ES-I3 (cell line): Measurements from ENCODE around the gene LRMDA.

Experiments used
- H3K36me3 ChIP-seq: 2 replicates; pipeline ENCODE4 v1.6.1; 2013; ENCODE audit warnings: mild to moderate bottlenecking, low read length, control low read depth, moderate library complexity; ENCODE audit not compliant: insufficient read depth
- H3K4me1 ChIP-seq: 2 replicates; pipeline ENCODE4 v1.6.1; 2013; ENCODE audit warnings: mild to moderate bottlenecking, control low read depth, low read length; ENCODE audit not compliant: insufficient read depth
- H3K9ac ChIP-seq: 2 replicates; pipeline ENCODE4 v1.6.1; 2013; ENCODE audit warnings: low read depth, mild to moderate bottlenecking, low read length, moderate library complexity
- H3K9me3 ChIP-seq: 2 replicates; pipeline ENCODE4 v1.6.1; 2013; ENCODE audit warnings: mild to moderate bottlenecking, low read length, moderate library complexity; ENCODE audit not compliant: control insufficient read depth, insufficient read depth

The LRMDA gene

GRCh38 chr10:75431180-75432111, at the start of gene LRMDA:
Gene LRMDA, plus strand, starts transcription at chr10:75431624.
- no peaks in the 10 kb centered on the region for H3K36me3 ChIP-seq
- H3K9ac ChIP-seq, result peak within 1 kb of the TSS; percentile 60; the same call in 1 of the 2 replicates
- peaks cover 20% of the 10 kb centered on the region for H3K4me1 ChIP-seq

GRCh38 chr10:75386128-75386527, 45.3 kb upstream of the LRMDA start:
- no peaks in the 10 kb centered on the region for H3K36me3 ChIP-seq
- H3K9ac ChIP-seq, result no peak overlapping the region
- H3K4me1 ChIP-seq, result no peaks in the 10 kb centered on the region
- H3K9me3 ChIP-seq, result no peaks in the 10 kb centered on the region; the same call in 1 of the 2 replicates

More at GRCh38 chr10:75431180-75432111, at the start of gene LRMDA:
- H3K9me3 ChIP-seq, result no peaks in the 10 kb centered on the region

DNA sequence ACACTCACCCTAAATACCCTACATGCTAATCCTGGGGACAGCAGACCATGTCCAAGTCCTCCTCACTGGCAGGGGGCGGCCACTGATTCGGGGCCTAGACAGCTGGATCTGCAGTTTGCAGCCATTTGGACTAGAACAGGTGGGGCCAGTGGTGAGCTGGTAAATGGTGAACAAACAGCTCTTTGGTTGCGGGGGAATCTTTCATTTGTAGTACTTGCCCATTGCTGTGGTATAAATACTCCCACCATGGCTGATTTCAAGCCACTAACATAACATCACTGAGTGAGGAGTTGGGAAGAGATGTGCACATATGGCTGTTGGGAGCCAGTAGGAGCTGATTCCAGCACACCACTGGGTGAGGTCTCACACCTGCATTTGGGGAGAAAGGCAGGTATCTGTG, 43.3 kb upstream of the LRMDA start:
- Histone ChIP-seq H3K9ac (no peak overlapping the region), H3K36me3 (no peaks in the 10 kb centered on the region), H3K4me1 (no peaks in the 10 kb centered on the region), H3K9me3 (no peaks in the 10 kb centered on the region; the same call in 1 of the 2 replicates)

GRCh38 chr10:75390178-75390577, 41.2 kb upstream of the LRMDA start:
- Histone ChIP-seq H3K9ac (no peak overlapping the region), H3K36me3 (no peaks in the 10 kb centered on the region), H3K4me1 (no peaks in the 10 kb centered on the region), H3K9me3 (no peaks in the 10 kb centered on the region; the same call in 1 of the 2 replicates)

DNA sequence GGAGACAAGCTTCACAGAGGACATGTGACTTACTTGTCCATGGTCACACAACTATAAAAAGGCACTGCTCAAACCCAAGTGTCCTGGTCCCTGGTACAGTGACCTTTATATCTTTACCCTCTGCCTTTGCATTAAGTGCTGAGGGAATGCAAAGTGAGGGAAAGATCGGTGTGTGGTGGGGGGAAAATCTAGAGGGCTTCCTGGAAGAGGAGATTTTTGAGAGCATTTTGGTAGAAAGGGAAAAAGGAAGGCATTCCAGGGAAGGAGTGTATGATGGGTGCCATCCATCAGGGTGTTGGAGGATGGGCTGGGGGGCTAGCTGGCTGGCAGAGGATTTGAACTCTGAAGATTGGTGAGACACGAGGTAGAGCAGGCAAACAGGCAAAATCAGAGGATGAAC, 39.2 kb upstream of the LRMDA start:
- Histone ChIP-seq H3K36me3 (no peaks in the 10 kb centered on the region), H3K4me1 (no peaks in the 10 kb centered on the region), H3K9me3 (no peaks in the 10 kb centered on the region), H3K9ac (no peak overlapping the region)

DNA sequence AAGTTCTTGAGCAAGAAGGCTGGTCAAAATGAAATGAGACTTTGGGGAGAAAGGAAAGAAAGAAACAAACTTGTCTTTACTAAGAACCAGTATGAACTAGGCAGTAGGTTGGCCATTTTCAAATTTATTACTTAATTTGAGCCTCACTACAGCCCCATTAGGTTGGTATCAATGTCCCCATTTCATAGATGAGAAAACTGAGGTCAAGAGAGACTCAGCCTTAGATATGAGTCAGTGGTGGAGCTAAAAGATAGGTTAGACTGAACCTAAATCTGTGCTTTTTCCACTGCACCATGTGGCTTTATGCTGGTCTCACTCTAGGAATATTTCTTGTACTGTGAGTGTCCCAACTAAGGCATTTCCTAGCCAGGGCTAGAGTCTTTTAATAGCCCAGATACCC, 38.7 kb upstream of the LRMDA start:
- Histone ChIP-seq H3K9me3 (no peaks in the 10 kb centered on the region), H3K36me3 (no peaks in the 10 kb centered on the region), H3K9ac (no peak overlapping the region), H3K4me1 (no peaks in the 10 kb centered on the region)

DNA sequence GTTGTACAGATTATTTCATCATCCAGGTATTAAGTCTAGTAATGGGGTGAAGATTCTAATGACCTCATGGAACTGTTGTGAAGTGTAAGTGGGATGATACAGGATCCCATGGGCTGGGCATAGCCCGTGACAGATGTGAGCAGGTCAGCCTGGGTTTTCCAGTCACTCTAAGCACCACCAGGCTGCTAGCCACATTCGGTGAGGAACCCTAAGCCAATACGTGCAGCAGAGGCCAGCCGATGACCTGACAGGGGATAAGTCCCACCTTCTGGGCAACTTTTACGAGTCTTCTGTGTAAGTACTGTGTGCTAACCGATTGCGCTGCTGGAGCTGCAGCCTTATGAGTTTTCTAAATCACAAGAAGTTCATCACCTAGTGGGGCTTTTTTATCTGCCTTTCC, 37.2 kb upstream of the LRMDA start:
- Histone ChIP-seq H3K9ac (no peak overlapping the region), H3K4me1 (no peaks in the 10 kb centered on the region), H3K9me3 (no peaks in the 10 kb centered on the region), H3K36me3 (no peaks in the 10 kb centered on the region)

DNA sequence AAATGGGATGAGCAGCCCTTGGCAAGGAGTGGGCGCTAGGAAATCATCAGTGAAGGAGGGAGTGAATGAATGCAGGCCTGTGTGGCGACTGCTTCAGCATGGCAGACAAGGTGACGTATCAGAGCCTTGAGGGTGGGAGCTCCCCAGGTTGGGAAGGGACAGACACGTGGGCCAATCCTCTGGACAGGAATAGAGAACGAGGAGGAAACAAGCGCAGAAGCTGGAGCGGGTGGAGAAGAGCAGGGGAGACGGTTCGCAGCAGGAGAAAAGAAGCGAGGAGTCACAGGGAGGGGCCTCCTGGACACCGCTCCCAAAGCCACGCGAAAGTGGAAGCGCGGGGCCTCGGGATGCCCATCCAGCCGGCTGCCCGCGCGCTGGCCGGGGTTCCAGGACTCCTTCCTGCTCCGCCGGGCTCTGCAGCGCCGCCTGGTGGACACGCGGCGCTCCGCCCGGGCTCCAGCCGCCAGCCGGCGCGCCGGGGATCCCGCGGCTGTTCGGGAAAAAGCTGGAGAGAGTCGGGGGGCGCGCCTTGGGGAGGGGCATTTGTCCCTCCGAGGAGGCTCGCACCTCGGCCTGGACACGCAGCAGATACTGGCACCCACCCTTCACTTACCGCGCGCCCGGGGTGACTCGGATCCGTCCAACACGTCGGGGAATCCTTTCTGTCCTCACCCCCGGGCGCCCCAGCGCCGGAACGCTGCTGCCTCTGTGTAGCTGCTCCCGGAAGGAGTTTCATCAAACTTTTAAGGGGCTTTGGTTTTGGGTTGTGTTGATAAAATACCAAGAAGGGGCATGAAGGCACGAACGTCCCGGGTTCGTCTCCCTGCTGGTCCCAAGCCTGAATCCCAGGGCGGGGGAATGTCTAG, 36.1 kb upstream of the LRMDA start:
- no peaks in the 10 kb centered on the region for H3K4me1 ChIP-seq
- peak overlapping the region; percentile 52; the same call in 1 of the 2 replicates for H3K9ac ChIP-seq
- no peaks in the 10 kb centered on the region for H3K9me3 ChIP-seq
- H3K36me3 ChIP-seq, result no peaks in the 10 kb centered on the region

DNA sequence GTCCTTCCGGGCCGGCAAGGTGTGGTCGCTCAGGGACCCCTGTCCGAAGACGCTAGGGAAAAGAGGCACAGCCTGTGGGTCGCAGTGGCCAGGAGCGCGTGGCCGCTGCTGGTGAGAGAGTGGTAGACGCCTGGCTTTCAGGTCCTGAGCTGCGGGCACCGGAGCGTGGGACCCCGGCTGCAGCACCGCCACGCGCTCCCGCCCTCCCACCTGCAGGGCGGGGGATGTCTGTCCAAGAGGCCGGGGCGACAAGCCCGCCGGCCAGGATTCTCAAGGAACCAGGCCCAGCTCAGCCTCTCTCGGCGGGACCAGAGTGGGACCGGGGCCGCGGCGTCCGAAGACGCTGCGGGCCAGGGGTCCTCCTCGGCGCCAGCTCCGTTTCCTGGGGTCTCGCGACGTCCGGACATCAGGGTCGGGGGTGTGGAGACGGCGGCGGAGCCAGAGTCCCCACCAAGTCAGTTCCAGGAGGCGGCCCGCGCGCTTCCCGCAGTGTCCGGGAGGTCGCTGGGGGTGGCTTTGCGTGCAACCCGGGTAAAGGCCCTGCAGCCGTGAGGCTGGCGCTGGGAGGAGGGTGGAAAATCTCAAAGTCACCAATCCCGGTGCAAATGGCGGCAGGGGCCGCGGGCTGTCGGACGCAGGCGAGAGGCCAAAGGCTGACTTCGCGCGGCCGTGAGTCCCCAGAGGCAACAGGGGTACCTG, 35.3 kb upstream of the LRMDA start:
- no peaks in the 10 kb centered on the region for H3K9me3 ChIP-seq
- no peaks in the 10 kb centered on the region for H3K36me3 ChIP-seq
- peak overlapping the region; percentile 52 for H3K9ac ChIP-seq
- H3K4me1 ChIP-seq, result no peaks in the 10 kb centered on the region

- Histone ChIP-seq H3K36me3 (no peaks in the 10 kb centered on the region), H3K4me1 (no peaks in the 10 kb centered on the region), H3K9ac (peak overlapping the region; percentile 52), H3K9me3 (no peaks in the 10 kb centered on the region)
Observed at GRCh38 chr10:75396631-75397495, 34.6 kb upstream of the LRMDA start.

DNA sequence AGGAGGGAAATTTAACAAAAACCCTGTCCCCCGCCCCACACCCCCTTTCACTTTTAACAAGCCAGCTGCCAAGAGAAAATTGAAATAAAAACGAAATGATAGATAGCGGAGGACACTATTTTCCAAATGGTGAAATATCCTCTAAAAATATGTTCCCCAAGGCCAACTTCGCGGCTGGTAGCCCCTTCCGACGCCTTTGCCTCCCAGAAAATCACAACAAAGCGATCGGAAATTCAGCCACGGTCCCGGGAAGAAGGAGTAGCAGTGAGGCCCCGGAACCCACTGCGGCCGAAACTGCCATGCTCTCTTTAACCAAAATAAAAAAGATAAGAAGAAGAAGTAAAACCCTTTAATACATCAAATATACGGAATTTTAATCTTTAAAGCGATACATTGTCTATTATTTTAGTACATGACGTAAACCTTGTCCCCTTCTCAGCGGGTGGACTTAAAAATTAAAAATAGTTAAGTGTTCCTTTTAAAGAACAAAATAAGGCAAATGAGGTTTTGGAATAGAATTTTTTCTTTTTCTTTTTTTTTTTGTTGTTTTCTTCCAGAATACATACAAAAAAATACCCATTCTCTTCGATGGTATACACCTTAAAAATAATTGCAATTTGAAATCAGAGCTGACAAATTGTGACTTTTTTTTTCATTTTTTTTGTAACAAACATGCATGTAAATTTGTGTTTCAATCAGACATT, 33.8 kb upstream of the LRMDA start:
- no peaks in the 10 kb centered on the region for H3K9me3 ChIP-seq
- no peaks in the 10 kb centered on the region for H3K36me3 ChIP-seq
- peak overlapping the region; percentile 27; the same call in 1 of the 2 replicates for H3K9ac ChIP-seq
- no peaks in the 10 kb centered on the region for H3K4me1 ChIP-seq

GRCh38 chr10:75398200-75398691, 33.2 kb upstream of the LRMDA start:
- H3K4me1 ChIP-seq, result no peaks in the 10 kb centered on the region
- H3K9me3 ChIP-seq, result no peaks in the 10 kb centered on the region
- H3K9ac ChIP-seq, result peak overlapping the region; percentile 46; the same call in 1 of the 2 replicates
- no peaks in the 10 kb centered on the region for H3K36me3 ChIP-seq
